Measurements from ENCODE around the gene ATPAF1.

Gene ATPAF1

DNA sequence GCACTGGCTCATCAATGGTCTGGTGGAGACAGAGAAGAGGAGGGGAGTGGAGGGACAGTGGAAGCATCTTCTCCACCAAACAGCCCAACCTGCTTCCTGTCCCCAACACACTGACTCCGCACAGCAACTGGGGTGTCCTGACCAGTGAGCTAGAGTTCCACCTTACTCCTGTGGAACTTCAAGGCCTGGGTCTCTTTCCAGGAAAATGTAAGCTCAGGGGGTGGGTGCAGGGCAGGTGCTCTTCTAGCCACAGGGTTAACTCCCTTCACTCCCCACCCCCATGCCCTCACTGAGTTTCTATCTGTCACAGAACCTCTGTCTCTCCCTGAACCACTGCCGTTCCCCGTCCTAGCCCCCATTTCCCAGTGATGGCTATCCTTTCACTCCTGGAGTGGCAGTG, 52.4 kb downstream of the ATPAF1 start:
- DNase-seq (ENCODE audit: low spot score) = no peak

- DNase-seq (ENCODE audit: low spot score) = no peak
Observed at GRCh38 chr1:46615088-46615487, 53.1 kb downstream of the ATPAF1 start.

- no peak for DNase-seq (ENCODE audit: low spot score)
Observed at GRCh38 chr1:46614604-46614984, 53.6 kb downstream of the ATPAF1 start.

DNA sequence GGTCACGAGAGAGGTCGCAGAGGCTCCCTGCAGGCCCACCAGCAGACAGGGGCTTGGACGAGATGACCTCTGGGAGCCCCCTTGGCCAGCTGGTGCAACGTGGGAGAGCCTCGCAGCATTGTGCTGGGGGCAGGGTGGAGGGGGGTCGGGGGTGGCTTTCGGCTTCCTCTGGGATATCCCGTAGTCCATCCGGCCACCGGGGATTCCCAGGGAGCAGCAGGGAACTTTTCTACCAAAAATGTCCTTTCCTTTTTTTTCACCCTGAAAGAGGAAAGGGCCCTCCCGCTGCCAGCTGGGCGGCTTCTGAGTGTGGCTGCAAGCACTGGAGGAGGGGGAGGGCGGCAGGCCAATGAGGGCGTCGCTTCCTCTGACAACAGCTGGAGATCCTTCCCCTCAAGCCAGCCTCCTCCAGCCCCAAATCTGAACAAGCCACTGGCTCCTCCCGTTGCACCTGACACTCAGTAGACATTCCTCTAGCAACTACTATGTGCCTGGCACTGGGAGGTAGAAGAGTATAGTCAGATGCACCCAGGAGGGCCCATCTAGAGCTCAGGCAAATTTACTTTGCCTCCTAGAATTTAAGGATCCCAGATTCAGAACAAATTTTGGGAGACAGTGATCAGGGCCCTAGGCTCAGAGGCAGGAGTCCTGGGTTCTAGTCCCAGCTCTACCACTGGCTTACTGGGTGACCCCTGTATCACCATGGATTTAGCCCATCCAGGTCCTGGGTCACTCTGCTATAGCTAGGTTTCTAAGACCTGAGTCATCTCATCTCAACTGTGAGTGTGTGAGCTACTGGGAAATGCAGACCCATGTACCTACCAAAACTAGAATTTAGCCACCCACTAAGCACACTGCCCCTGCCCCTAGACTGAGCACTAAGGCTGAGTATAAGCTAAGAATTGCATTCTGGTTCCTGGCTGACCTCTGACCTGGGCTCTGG, 54.2 kb downstream of the ATPAF1 start:
- DNase-seq (ENCODE audit: low spot score) = peak; percentile 23

- DNase-seq (ENCODE audit: low spot score) = no peak
Observed at GRCh38 chr1:46612937-46613660, 55.1 kb downstream of the ATPAF1 start.

DNA sequence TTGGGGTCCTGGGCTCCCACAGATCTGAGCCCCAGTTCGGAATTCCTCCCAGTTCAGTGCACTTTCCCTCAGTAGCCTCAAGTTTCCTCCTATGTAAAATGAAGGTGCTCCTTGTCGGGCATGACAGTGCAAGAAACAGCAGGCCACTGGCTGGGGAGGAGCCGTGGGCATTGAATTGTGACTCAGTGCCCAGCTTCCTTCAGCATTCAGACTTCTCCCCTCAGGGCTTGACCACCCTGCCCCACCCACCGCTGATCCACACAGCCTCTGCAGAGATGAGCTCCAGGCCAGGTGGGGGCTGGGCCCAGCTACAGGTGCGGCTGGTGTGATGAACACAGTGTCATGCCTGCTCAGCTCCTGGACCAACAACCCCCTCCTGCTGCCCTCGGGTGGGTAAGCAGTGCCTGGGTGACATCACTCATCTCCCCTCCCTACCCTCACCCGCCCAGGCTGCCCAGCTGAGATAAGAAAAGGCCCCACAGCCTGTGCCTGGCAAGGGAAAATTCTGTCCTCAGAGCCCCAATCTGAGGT, 56.4 kb downstream of the ATPAF1 start:
- DNase-seq (ENCODE audit: low spot score) = no peak

- DNase-seq (ENCODE audit: low spot score) = no peak
Observed at GRCh38 chr1:46607345-46608130, 60.6 kb downstream of the ATPAF1 start.

DNA sequence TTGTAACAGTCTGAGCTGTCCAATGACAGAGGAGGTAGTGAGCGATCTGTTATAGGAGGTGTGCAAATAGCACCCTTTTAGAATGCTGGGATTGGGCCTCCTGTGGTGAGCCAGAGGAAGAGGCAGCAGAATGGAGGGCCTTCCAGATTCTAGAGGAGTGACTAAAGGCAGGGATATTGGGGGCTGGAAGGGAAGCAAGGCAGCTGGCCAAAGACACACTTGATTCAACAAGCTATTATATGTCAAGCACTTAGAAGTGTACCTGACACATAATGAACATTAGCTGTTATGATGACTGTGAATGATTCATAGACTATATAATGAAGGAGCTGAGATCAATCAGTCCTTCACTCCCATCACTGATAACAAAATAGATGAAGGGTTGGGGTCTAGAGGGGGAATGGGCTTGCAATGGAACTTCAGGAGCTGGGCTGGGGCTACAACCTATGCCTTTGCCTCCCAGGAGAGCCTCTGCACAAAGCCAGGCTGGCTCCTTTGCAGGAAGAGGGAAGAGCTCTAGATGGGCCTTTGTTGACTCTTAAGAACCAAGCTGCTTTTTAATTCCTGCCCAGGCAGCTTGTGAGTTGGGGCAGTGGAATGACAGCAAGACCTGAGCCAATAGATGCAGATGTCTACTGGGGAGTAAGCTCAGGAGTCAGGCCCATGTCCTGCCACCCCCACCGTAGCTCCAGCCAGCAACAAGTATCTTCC, 61.8 kb downstream of the ATPAF1 start:
- DNase-seq (ENCODE audit: low spot score) = no peak

- DNase-seq (ENCODE audit: low spot score) = peak; percentile 25
Observed at GRCh38 chr1:46605232-46605631, 62.9 kb downstream of the ATPAF1 start.

- peak; percentile 98 for DNase-seq (ENCODE audit: low spot score)
Observed at GRCh38 chr1:46603858-46604549, 64.2 kb downstream of the ATPAF1 start, which contains the start of gene MKNK1. TSS of gene MKNK1 (minus strand) at chr1:46604268. CDS start at chr1:46583327, 20,941 bp downstream.

DNA sequence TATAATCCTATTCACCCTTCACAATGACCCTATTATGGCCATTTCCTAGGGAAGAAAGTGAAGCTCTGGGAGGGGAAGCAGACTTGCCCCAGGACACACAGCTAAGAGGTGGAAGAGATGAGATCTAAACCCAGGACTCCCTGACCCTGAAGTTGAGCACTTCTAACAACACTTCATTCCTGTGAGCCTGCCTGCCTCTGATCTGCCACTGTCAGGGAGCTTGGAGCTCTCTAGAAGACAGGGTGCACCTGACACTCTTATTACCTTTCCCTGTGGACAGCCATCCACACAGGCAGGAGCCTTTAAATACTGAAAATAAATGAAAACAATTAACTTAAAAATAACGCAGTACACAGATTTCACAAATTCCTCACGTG, 64.7 kb downstream of the ATPAF1 start:
- no peak for DNase-seq (ENCODE audit: low spot score)

DNA sequence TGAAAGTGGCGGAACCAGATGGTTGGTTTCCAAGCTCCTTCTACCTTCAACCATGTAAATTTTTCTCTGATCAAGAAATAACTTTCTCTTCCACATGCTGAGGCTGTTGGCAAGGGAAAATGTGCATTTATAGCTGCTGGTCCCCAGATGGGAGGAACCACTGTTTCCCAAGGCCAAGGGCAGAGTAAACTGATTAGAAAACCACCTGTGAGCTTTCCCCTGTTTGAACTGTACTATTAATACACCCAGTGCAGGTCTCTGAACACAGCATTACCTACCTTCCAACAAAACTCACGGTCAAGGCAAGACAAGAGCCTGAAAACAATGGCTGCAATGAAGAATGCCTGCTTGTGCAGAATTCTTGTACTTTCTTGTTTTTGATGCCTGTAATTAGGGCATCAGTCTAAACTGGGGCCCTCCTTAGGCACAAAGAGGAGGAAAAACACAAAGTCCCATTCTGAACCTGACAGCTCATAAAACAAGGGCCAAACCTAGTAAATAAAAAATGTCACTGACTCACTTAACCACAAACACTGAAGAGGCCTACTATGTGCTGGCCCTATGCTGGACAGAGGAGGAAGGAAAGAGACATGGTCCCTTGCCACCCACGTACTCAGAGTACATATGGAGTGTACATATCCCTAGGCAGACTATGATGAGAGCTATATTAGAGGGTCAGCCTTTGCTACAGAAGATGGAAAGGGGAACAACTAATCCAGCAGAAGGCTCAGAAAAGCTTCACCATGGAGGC, 66.7 kb downstream of the ATPAF1 start:
- DNase-seq (ENCODE audit: low spot score) = no peak

DNA sequence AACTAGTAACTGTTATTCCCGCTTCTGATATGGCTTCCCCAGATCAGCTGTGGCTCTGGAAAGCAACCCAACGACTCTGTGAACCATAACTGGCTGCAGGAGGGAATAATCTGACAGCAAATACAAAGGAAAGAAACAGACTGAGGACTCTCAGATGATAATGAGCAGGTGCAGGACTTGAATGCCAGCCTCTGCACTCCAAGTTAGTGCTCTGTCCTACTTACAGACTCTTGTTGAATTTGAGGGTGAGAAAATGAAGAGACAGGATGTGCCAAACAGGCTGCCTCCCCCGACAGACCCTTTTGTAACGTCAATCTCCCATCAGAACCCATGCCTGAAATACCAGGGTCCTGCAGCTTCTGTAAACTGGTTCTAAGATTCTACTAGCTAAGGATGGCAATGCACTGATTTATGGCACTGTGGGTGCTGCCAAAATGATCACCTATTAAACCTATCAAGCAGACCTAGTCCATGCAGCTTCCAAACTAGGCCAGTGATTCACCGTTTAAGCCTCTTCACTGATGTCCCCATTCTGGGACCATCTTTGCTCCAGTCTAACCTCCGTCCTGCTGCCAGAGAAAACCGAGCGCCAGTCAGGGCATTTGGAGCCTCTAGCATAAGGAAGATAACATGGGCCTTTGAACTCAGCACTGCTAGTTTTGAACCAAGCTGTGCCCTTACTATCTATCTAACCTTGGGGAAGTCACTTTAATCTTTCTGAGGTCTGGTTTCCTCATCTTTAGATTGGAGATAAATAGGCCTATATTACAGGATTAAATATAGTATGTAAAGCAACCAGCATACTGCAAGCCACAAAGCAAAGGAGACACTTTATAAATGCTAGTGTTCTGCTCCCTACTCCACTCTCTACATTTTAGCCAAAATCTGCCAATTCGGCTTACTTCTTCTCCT, 68.8 kb downstream of the ATPAF1 start:
- DNase-seq (ENCODE audit: low spot score) = no peak

DNA sequence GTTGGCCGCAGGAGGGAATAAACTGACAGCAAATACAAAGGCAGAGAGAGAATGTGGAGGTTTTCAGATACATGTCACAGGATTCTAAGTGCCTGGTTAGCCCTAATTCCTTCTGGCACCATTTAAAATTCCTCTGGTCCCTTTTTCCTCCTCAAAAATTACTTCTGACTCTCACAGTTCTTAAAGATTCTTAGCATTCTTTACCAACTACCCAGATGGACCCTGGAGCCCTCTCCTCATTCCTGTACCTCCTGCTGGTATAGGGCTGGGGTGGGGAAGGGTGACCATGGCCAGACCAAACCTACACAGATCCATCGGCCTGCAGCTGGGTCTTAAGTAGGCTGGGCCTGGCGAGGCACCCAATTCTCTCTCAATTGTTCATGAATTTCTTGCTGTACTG, 71.3 kb downstream of the ATPAF1 start:
- no peak for DNase-seq (ENCODE audit: low spot score)

DNA sequence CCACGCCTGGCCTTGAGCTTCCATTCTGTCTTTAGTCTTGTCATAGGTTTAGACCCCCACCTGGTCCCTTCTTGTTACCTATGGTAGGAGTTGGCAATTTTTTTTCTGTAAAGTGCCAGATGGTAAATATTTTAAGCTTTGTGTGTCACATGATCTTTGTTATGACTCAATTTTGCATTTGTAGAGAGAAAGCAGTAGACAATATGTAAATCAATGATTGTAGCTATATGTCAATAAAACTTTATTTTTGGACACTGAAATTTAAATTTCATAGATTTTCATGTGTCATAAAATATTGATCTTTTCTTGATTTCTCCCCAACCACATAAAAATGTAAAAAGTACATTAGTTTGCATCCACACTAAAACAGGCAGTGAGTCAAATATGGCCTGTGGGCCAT, 72.1 kb downstream of the ATPAF1 start:
- DNase-seq (ENCODE audit: low spot score) = no peak

DNA sequence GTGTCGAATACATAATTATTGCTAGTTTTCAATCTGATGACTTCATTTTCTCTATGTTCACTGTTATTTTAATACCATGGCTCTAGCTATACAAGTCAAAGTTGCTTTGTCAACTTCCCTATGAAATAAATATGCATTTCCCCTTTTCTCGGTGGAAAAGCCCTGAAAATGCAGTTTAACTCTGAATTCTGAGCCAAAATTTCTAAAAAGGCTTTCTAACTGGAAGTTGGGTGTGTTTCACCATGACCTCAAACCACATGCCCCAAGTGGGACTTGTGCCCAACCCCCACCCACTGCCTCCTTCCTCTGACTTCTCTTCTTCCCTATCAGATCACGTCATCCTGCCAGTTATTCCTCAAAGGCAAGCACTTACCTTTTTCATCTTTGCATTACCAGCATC, 73.0 kb downstream of the ATPAF1 start:
- no peak for DNase-seq (ENCODE audit: low spot score)

GRCh38 chr1:46594063-46594462, 74.1 kb downstream of the ATPAF1 start:
- DNase-seq (ENCODE audit: low spot score) = no peak

GRCh38 chr1:46592823-46593222, 75.3 kb downstream of the ATPAF1 start:
- DNase-seq (ENCODE audit: low spot score) = no peak

DNA sequence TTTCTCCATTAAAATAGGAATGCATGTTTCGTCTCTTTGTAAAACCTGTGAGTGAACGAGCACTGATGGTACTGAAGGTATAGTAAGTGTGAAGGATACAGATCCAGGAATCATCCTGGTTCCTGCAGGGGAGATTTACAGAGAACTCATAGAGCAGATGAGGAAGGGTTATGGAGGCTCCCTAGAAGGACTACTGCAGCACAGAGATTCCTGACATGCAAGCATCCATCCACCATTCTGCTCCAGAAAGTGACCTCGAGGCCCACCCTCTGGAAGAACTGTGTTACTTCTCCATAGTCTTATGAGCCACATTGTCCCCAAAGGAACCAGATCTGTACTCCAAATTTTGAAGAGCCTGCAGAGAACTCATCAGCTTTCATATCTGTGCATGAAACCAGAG, 78.6 kb downstream of the ATPAF1 start:
- no peak for DNase-seq (ENCODE audit: low spot score)

Measured in CD4-positive, alpha-beta T cell treated with Interleukin-15 for 4 hours (primary cell).